Measurements from ENCODE around the gene EPC1.
"Not testable (repeated sequence)": the region's sequence is repeated elsewhere in the genome, so short reads cannot be mapped to it uniquely, and the experiment has no call there.

EPC1 gene

DNA sequence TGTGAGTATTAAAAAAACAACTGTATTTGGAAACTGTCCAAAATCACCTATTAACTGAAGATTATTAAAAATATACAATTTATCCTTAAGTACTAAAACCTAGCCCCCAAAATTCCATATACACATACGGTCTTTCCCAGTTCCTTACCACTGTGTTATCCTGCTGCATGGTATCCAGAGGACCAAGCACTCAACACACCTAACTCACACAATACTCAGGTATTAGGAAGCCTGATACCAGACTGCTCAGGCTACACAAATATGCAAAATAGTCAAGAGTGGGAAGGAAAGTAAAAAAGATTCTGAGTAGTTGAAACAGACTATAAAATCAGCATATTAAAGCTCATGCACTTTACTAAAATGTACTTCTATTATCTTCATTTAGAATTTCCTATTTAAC, 67.2 kb downstream of the EPC1 start:
- no peak for DNase-seq (ENCODE audit: low spot score)

DNA sequence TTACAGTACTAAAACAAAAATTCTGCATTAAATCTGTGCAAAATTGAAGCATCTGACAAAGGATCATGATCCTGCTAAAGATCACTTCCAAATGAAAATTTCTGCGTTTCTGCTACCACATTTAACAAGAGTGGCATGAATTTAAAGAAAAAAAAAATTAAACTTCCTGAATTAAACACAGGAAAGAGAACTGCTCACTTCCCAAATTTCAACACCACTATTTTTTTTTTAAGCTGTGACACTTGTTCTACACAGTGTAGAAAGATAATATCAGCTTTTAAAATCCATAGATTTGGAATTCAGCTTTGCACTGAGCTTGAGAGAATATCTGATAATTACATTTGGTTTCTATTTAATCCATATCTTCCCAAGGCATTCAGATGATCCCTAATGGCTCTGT, 73.6 kb downstream of the EPC1 start:
- no peak for DNase-seq (ENCODE audit: low spot score)

DNA sequence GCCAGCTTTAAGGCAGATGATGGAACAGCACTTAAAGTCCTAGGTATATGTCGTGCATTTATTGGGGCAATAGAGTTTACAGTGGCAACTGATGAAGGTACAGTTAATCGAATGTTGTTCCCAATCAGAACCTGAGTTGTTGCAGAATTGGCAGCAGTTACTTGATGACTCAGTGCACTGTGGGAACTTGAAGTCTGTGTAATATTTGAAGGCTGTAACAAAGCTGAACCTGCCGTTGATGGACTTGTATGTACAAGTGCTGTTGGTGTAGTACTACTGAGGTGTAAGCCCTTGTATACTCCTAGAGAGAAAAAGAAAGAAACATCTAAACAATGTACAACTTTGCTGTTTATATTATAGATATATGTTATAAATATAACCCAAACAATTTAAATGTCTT, 75.3 kb downstream of the EPC1 start:
- DNase-seq (ENCODE audit: low spot score) = no peak

DNA sequence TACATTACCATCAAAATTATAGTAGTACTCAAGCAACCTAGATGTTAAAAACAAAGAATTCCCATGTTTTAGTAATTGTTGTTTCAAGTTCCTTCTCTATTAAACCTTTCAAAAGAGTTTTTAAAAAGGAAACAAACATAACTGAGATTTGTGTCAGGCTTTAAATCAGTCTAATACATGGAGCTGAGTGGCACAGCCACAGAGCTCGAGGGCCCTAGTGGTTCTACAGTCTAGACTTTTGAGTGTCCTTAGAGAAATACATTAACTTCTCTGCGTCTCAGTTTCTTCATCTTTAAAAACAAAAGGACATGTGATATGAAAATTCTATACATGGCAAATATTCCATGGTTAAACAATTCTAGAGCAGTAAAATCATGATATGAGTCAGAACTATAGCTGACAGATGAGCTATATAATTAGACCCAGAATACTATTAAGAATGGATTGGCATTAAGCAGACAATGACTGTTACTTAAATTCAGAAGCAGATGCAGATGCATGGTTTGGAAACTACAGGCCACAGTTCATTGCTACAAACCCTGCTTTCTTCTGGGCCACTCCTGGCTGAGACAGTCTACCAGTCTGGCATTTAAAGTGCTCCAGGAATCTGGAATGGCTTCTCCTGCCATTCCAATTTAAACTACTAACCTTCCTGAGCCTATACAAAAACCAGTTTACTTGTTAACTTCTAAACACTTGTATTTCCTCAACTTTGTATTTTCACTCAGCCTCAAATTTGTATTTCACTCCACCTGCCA, 77.4 kb downstream of the EPC1 start:
- no peak for DNase-seq (ENCODE audit: low spot score)

DNA sequence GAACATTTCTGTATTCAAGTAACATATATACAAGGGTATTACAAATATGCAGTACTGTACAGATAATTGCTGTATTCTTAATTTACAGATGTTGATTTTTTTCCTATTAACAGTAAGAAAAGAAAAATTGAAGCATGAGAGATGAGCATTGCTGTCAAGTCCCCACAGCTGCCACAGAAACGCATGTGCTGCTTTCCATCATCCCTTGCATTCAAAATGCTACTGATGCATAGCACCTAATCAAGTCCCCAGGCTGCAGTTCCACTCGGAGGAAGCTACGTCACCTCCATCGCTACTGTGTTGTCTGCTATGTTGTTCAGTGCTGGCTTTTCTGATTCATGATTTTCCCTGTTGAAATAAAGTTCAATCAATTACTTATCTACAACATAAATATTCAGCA, 78.2 kb downstream of the EPC1 start:
- DNase-seq (ENCODE audit: low spot score) = no peak

DNA sequence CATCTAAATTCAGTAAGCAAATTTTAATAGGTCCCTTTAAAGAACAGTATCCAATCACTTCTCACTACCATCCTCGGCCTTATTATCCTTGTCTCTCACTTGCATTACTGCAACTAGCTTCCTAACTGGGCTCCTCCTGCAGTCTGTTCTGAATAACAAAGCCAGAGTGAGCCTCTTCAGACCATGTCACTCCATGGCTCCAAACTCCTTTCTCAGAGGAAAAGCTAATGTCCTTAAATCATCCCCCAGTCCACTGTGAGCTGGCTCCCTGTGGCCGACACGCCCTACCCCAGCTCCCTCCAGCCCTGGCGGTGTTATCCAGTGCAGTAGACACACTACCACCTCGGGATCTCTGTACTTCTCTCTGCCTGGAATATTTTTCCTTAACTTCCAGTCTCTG, 80.0 kb downstream of the EPC1 start:
- no peak for DNase-seq (ENCODE audit: low spot score)

DNA sequence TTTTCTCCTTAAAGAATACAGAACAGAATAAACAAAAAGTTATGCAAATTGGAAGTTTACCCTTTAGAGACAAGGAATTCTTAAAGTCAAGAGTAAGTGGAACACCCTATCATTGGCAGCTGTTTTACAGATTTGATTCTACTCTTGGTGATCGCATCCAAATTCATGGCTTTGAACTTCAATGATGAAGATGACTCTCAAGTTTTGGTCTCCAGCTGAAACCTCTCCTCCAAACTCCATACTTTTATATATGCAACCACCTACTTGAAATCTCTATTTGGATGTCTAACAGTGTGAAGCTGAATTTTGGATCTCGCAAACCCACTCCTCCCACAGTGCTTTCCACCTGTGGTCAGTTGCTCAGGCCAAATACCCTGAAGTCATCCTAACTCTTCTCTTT, 80.4 kb downstream of the EPC1 start:
- DNase-seq (ENCODE audit: low spot score) = no peak

DNA sequence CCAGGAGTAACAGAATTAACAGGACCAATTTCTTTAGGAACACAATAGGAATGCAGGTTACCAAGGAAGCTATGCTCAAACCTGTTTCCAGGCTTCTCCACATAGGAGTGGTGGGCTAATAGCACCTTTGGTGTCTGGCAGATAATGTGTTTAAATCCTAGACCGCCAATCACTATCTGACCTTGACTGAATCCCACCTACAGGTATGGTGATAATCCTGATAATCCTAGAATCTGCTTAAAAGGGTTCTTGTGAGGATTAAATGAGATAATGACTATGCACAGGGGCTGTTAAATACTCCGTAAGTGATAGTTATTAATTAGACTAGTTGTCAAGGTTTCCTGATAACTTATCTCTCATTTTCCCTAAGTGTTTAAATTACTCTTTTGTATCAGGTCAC, 81.2 kb downstream of the EPC1 start:
- DNase-seq (ENCODE audit: low spot score) = no peak

DNA sequence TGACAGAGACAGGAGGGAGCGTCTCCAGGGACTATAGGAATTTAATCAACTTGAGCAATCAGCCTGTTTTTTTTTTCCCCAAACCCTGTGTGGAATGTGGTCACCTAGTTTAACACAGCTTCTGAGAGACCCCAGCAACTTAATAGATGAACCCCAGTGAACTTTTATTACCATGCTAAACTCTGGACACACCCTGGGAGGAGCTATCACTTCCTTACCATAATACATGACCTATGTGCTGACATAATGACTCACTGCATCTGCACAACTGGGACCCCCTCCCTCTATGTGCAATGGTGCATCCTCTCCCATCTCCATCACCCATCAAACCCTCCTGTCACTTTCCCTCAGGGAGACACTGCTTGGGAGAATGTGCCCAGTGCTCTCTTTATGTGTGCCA, 83.7 kb downstream of the EPC1 start:
- no peak for DNase-seq (ENCODE audit: low spot score)

DNA sequence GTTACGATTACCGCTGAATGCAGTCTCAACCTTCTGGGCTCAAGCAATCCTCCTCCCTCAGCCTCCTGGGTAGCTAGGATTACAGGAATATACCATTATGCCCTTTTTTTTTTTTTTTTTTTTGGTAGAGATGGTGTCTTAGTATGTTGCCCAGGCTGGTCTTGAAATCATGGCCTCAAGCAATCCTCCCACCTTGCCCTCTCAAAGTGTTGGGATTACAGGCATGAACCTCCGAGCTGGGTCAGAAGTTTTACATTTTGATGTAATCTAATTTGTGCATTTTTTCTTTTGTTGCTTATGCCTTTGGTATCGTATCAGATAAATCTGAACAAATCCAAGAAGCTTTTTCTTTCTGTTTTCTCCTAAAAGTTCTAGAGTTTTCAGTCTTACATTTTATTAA, 87.4 kb downstream of the EPC1 start:
- DNase-seq (ENCODE audit: low spot score) = no peak

DNA sequence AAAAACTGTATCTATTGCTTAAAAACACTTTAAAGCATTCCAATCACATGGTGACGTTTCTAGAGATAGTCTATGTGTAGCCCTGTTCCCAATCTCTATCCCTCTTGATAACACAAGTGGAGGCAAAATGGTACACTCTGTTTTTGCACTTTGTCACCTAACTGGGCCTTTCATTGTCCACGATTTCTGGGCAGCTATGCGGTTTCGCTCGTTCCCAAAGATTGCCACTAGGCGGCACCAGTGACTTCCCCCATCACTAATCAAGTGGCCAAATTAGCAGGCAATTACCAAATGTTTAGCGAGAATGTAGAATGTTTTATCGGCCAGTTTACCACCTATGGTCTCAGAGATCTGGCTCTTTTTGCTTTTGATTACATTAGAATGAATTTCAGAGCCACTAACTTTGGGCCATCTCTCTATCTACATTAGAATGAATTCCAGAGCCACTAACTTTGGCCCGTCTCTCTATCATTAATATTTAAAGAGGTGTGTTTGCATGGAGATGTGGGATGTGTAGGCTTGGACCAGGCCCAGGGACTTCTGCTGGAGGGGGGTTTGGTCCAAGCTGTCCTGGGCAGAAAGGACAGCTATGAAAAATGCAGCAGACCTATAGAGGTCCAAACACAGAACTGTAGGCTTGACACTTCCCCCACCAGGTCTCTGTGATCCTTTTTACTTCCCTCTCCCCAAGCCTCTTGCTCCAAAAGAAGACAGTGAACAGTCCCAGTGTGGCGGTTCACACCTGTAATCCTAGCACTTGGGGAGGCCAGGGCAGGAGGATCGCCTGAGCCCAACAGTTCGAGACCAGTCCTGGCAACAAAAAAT, 90.1 kb downstream of the EPC1 start:
- DNase-seq (ENCODE audit: low spot score) = peak; percentile 71

DNA sequence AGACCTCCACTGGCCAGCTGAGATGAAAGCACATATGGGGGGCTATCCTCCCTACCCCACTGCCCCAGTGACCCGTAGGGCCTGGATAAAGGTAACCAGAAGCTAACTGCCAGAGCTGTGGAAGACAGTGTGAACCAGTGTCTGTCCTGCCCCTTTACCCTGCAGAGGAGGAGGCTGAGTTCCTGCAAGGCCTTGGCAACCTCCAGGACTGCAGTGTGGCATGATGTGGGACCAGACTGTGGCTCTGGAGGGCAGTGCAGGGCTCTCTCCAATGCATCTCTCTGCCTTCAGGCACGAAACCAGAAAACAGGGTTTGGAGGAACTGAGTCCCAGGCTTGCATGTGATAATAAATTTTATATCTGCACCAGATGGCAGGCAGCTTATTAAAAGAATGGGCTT, 93.1 kb downstream of the EPC1 start:
- DNase-seq (ENCODE audit: low spot score) = no peak

DNA sequence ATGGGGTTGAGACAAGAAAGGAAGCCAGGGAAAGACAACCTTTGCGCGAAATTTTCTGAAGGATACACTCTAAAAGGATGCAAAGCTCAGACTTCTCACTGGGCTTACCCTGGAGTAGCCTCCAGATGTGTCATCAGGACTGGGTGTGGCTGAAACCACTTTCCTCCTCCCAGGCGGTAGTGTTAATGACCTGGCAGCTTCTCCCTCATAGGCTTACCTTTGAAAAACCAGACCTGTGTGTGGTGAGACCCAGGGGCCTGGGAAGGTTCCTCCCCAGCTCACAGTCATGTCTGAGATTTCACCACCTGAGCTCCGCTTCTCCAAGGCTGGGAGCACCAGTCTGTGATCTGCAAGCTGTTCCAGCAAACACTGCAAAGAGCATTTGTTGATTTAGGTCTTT, 93.7 kb downstream of the EPC1 start:
- DNase-seq (ENCODE audit: low spot score) = no peak

DNA sequence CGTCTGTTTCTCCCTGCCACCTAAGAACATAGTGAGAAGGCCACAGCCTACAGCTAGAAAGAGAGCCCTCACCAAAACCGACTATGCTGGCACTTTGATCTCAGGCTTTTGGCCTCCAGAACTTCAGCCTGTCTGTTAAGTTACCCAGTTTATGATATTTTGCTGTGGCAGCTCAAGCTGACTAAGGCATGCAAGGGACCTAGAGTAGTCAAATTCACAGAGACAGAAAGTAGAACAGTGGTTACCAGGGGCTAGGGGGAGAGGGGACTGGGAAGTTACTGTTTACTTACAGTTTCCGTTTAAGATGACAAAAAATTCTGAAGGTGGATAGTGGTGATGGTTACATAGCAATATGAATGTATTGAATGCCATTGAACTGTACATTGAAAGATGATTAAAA, 96.5 kb downstream of the EPC1 start:
- DNase-seq (ENCODE audit: low spot score) = not testable (repeated sequence)

DNA sequence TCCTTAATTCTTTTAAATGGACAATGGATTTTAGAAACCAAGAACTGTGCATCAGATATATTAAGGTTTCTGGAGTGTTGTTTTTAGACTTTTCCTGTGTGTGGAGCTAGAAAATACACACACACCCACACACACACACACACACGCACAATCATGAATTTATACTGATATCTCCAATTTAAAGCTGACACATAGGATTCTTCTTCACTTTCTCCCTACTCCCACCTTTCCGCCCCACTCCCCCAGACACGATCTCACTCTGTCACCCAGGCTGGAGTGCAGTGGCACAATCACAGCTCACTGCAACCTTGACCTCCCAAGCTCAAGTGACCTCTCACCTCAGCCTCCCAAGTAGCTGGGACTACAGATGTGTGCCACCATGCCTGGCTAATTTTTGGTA, 100.3 kb downstream of the EPC1 start:
- DNase-seq (ENCODE audit: low spot score) = no peak

DNA sequence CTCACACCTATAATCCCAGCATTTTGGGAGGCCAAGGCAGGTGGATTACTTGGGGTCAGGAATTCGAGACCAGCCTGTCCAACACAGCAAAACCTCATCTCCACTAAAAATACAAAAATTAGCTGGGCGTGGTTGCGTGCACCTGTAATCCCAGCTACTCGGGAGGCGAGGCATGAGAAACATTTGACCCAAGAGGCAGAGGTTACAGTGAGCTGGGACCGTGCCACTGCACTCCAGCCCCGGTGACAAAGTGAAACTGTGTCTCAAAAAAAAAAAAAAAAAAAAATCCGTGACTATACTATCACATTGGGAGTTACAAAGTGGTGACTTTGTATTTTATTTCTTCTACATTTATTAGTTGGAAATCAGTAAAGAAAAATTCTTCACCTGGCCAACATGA, 101.2 kb downstream of the EPC1 start:
- DNase-seq (ENCODE audit: low spot score) = no peak

DNA sequence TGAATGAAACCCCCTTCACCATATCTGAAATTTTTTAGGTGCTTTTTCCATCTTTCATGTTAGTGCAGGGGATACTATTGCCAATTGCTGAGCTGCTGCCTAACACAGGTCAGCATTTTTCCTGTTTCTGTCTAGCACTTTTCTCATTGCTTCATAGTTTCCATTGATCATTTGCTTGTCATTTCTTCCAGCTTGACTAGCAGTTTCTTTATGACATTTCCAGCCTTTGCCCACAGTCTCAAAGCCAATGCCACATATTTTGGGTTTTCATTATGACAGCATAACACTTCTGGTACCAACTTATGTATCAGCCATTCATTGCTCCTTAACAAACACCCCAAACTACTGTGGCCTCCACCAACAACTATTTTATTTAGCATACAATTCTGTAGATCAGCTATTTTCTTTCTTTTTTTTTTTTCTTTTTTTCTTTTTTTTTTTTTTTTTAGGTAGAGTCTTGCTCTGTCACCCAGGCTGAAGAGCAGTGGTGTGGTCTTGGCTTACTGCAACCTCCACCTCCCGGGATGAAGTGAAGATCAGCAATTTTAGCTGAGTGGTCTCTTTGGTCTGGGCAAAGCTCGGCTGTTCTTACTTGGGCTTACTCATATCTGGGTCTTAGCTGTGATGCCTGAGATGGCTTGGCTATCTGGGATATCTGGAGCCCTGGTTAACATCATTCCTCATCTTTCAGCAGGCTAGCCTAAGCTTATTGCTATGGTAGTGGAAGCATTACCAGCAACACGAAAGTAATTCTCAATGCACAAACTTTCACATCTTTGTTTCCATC, 102.3 kb downstream of the EPC1 start:
- DNase-seq (ENCODE audit: low spot score) = no peak

DNA sequence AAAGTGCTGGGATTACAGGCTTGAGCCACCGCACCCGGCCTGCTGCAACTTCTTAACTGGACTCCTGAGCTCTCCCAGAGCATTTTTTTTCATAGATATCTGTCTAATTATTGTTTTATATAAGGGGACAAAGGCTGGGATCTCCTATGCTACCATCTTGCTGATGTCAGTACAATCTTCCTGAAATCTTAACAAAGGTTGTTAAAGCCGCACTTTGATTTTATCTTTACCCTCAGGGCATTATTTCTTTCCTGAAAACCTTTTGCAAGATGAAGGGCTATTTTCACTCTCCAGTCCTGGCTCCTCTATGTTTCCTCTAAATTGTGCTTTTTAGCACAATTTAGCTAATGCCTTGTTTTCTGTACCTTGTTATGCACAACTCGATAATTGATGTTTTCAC, 102.9 kb downstream of the EPC1 start:
- no peak for DNase-seq (ENCODE audit: low spot score)

DNA sequence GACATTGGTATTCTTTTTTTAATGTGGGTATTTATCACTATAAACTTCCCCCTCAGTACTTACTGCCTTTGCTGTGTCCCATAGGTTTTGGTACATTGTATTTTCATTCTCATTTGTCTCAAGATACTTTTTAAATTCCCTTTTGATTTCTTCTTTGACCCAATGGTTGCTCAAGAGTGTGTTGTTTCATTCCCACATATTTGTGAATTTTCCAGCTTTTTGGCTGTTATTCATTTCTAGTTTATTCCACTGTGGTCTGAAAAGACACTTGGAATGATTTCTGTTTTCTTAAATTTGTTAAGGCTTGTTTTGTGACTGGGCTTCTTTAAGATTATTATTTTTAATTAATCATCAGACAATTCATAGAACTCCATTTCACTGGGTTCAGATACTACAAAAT, 105.0 kb downstream of the EPC1 start:
- DNase-seq (ENCODE audit: low spot score) = no peak

DNA sequence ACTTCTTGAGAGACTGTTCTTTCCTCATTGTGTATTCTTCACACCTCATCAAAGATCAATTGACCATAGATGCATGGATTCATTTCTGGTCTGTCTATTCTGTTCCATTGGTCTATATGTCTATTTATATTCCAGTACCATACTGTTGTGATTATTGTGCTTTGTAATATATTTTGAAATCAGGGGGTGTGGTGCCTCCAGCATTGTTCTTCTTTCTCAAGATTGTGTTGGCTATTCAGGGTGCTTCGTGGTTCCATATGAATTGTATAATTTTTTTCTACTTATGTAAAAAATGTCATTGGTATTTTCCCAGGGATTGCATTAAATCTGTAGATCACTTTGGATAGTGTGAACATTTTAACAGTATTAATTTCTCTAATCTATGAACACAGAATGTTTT, 106.5 kb downstream of the EPC1 start:
- DNase-seq (ENCODE audit: low spot score) = no peak

DNA sequence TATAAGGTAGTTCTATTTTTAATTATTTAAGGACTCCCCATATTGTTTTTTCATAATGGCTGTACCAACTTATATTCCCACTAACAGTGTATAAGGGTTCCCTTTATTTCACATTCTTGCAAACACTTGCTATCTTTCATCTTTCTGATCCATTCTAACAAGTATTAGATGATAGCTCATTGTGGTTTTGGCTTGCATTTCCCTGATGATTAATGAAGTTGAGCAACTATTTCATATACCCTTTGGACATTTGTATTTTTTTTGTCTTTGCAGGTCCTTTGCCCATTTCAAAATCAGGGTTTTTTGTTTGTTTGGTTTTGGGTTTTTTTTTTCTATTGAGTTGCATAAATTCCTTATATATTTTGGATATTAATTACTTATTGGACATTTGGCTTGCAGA, 107.2 kb downstream of the EPC1 start:
- DNase-seq (ENCODE audit: low spot score) = no peak

DNA sequence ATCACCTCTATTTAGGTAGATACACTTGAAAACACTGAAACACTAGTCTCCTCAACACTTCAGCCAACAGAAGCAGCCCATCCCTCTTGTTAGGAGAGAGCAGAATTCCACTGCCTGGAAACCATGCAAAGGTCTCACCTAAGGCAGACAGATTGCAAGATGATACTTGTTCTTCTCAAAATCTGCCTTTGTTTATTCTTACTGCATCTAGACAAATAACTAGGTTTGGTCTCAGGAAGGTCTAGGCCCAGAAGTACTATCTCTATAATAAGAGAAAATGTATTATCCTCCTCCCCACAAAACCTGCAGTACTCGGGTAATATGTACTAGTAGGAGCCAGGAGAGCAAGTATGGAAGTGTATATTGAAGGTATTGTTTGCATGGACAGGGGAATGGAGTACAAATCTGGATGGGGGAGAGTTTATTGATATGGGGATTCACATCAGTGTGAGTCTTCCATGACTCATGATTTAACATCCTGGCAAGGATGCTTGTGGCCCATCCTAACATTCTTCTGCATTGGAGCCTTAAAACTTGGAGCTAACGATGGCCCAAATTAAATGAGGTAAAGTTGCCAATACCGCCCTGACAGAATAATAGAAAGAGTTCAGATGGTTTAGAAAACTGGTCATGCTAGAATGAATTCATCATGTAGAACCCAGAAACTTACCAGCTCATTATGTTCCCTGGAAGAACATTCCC, 109.2 kb downstream of the EPC1 start:
- DNase-seq (ENCODE audit: low spot score) = no peak
